IMR-90 (cell line): ENCODE measurements around the gene ADAMTSL2. TPM values are rescaled to one million over a fixed set of nuclear protein-coding genes. Genes with fewer than 3 reads are reported as not detected.

Experiments used
- ATAC-seq: fragments of 200-7000 bp; cut with Tn5 transposase; 2 replicates; pipeline ENCODE4 v1.9.1; 2020; ENCODE audit warnings: low read depth, mild to moderate bottlenecking, moderate library complexity
- BruUV-seq: library from RNA; stranded (reverse); fragments of 400-500 nt; replicated peaks from 2 replicates; lab custom pipeline; 2021; lab: Mats Ljungman, UMichigan
- CTCF ChIA-PET: fragments of 300-600 bp; formaldehyde crosslinking; extraction: SDS; loops from one replicate; lab custom pipeline; 2021; ENCODE audit warnings: antibody characterized with exemption; lab: Yijun Ruan, JAX
- POLR2A ChIA-PET: fragments of 300-600 bp; sonication (Branson Sonifier 250); formaldehyde crosslinking; loops from one replicate; lab custom pipeline; 2022; ENCODE audit warnings: antibody characterized with exemption; ENCODE audit not compliant: unreplicated experiment; lab: Charles Lee
- DNase-seq: peaks from one replicate; pipeline ENCODE4 v3.0.0; 2013
- H2AFZ ChIP-seq: replicated peaks from 2 replicates; pipeline ENCODE3; 2013; ENCODE audit warnings: low read length, mild to moderate bottlenecking; ENCODE audit not compliant: poor library complexity
- H2AK5ac ChIP-seq: 2 replicates; pipeline ENCODE4 v1.6.1; 2013; ENCODE audit warnings: low read depth, low read length, inconsistent platforms
- H2AK9ac ChIP-seq: replicated peaks from 2 replicates; pipeline ENCODE3; 2013; ENCODE audit warnings: mild to moderate bottlenecking, low read depth, low read length, moderate library complexity; ENCODE audit not compliant: poor library complexity
- H2BK120ac ChIP-seq: 2 replicates; pipeline ENCODE4 v1.6.1; 2013; ENCODE audit warnings: low read depth, low read length, inconsistent platforms
- H2BK15ac ChIP-seq: 3 replicates; pipeline ENCODE4 v1.6.1; 2013; ENCODE audit warnings: low read depth, low read length, inconsistent platforms
- H2BK20ac ChIP-seq: 2 replicates; pipeline ENCODE4 v1.6.1; 2013; ENCODE audit warnings: low read depth, mild to moderate bottlenecking, inconsistent platforms, low read length, moderate library complexity
- H2BK5ac ChIP-seq: 2 replicates; pipeline ENCODE4 v1.6.1; 2013; ENCODE audit warnings: mild to moderate bottlenecking, low read depth, low read length, inconsistent platforms; ENCODE audit not compliant: poor library complexity, severe bottlenecking
- H3K14ac ChIP-seq: replicated peaks from 2 replicates; pipeline ENCODE4 v1.6.1; 2013; ENCODE audit warnings: low read depth, low read length, inconsistent platforms
- H3K18ac ChIP-seq: 2 replicates; pipeline ENCODE4 v1.6.1; 2013; ENCODE audit warnings: low read depth, low read length, control low read depth
- H3K23ac ChIP-seq: 2 replicates; pipeline ENCODE4 v1.6.1; 2013; ENCODE audit warnings: low read depth, low read length, inconsistent platforms
- H3K27ac ChIP-seq: 2 replicates; pipeline ENCODE4 v1.5.1; 2013; ENCODE audit warnings: mild to moderate bottlenecking, control low read depth, low read length; ENCODE audit not compliant: insufficient read depth
- H3K27me3 ChIP-seq: 2 replicates; pipeline ENCODE4 v1.6.1; 2013; ENCODE audit warnings: low read length; ENCODE audit not compliant: control insufficient read depth, insufficient read depth
- H3K36me3 ChIP-seq: 2 replicates; pipeline ENCODE4 v1.6.1; 2013; ENCODE audit warnings: low read length, mixed read lengths; ENCODE audit not compliant: control insufficient read depth, insufficient read depth
- H3K4ac ChIP-seq: 2 replicates; pipeline ENCODE4 v1.6.1; 2013; ENCODE audit warnings: low read depth, low read length, inconsistent platforms
- H3K4me1 ChIP-seq: 2 replicates; pipeline ENCODE4 v1.6.1; 2013; ENCODE audit warnings: low read length, mixed read lengths; ENCODE audit not compliant: control insufficient read depth, insufficient read depth
- H3K4me2 ChIP-seq: 2 replicates; pipeline ENCODE4 v1.6.1; 2013; ENCODE audit warnings: low read depth, mild to moderate bottlenecking, control low read depth, low read length, moderate library complexity
- H3K4me3 ChIP-seq: 2 replicates; pipeline ENCODE4 v1.5.1; 2013; ENCODE audit warnings: low read depth, mild to moderate bottlenecking, control low read depth, low read length, moderate library complexity; ENCODE audit not compliant: insufficient read depth
- H3K56ac ChIP-seq: 2 replicates; pipeline ENCODE4 v1.6.1; 2013; ENCODE audit warnings: low read length, inconsistent platforms; ENCODE audit not compliant: insufficient read depth; ENCODE audit errors: extremely low read depth
- H3K79me1 ChIP-seq, 2 experiments: 2 replicates each; pipeline ENCODE4 v1.6.1; 2013; ENCODE audit warnings: low read length in 2 of 2, inconsistent platforms in 1 of 2, low read depth in 1 of 2
- H3K9ac ChIP-seq: 2 replicates; pipeline ENCODE4 v1.6.1; 2013; ENCODE audit warnings: low read depth, low read length, control low read depth
- H3K9me1 ChIP-seq: 2 replicates; pipeline ENCODE4 v1.6.1; 2013; ENCODE audit warnings: low read length, inconsistent platforms; ENCODE audit not compliant: insufficient read depth
- H3K9me3 ChIP-seq: 2 replicates; pipeline ENCODE4 v1.6.1; 2013; ENCODE audit warnings: low read length; ENCODE audit not compliant: control insufficient read depth, insufficient read depth
- H4K20me1 ChIP-seq: 2 replicates; pipeline ENCODE4 v1.6.1; 2013; ENCODE audit warnings: low read length, inconsistent platforms; ENCODE audit not compliant: insufficient read depth
- H4K5ac ChIP-seq: 2 replicates; pipeline ENCODE4 v1.6.1; 2013; ENCODE audit warnings: mild to moderate bottlenecking, low read depth, low read length, control low read depth
- H4K8ac ChIP-seq, 2 experiments: 2 replicates each; pipeline ENCODE4 v1.6.1; 2013; ENCODE audit warnings: low read depth in 2 of 2, low read length in 2 of 2, control low read depth in 1 of 2, inconsistent platforms in 1 of 2
- H4K91ac ChIP-seq: 2 replicates; pipeline ENCODE4 v1.6.1; 2013; ENCODE audit warnings: low read depth, low read length, inconsistent platforms; ENCODE audit not compliant: insufficient read depth
- BHLHE40 ChIP-seq: fragments of 150-350 bp; IDR thresholded peaks from 2 replicates; pipeline ENCODE4 v1.6.1; 2016; ENCODE audit warnings: mild to moderate bottlenecking, low read depth, low read length
- CEBPB ChIP-seq: IDR thresholded peaks from 2 replicates; pipeline ENCODE4 v1.6.1; 2012; ENCODE audit warnings: low read depth, low read length, improper control_type of control experiment
- CHD1 ChIP-seq: IDR thresholded peaks from 2 replicates; pipeline ENCODE4 v1.6.1; 2012; ENCODE audit warnings: low read depth, low read length, improper control_type of control experiment
- FOS ChIP-seq: fragments of 150-350 bp; IDR thresholded peaks from 2 replicates; pipeline ENCODE4 v1.6.1; 2016; ENCODE audit warnings: low read depth, low read length
- MAFK ChIP-seq: IDR thresholded peaks from 2 replicates; pipeline ENCODE4 v1.6.1; 2012; ENCODE audit warnings: low read depth, low read length, improper control_type of control experiment
- MAZ ChIP-seq: IDR thresholded peaks from 2 replicates; pipeline ENCODE4 v1.6.1; 2012; ENCODE audit warnings: low read depth, mild to moderate bottlenecking, low read length, improper control_type of control experiment, moderate library complexity, borderline replicate concordance
- MXI1 ChIP-seq: IDR thresholded peaks from 2 replicates; pipeline ENCODE4 v1.6.1; 2012; ENCODE audit warnings: low read depth, mild to moderate bottlenecking, low read length, moderate library complexity, borderline replicate concordance
- NFE2L2 ChIP-seq: fragments of 150-350 bp; IDR thresholded peaks from 2 replicates; pipeline ENCODE4 v1.6.1; 2016; ENCODE audit warnings: low read depth, mild to moderate bottlenecking, low read length
- POLR2A ChIP-seq: IDR thresholded peaks from 2 replicates; pipeline ENCODE4 v1.6.1; 2012; ENCODE audit warnings: mild to moderate bottlenecking, low read depth, low read length
- RAD21 ChIP-seq: IDR thresholded peaks from 2 replicates; pipeline ENCODE4 v1.6.1; 2012; ENCODE audit warnings: low read length, improper control_type of control experiment
- RCOR1 ChIP-seq: IDR thresholded peaks from 2 replicates; pipeline ENCODE4 v1.6.1; 2012; ENCODE audit warnings: mild to moderate bottlenecking, low read length, improper control_type of control experiment; ENCODE audit not compliant: insufficient replicate concordance
- RFX5 ChIP-seq: IDR thresholded peaks from 2 replicates; pipeline ENCODE4 v1.8.0; 2012; ENCODE audit warnings: low read depth, mild to moderate bottlenecking, low read length, moderate library complexity
- SMC3 ChIP-seq: fragments of 150-350 bp; IDR thresholded peaks from 2 replicates; pipeline ENCODE4 v1.6.1; 2016; ENCODE audit warnings: low read depth, mild to moderate bottlenecking, antibody characterized with exemption, low read length, moderate library complexity
- WGBS, 2 experiments: methylation state at CpG; one replicate each; pipeline versions ENCODE4 v1.1.5 to v1.1.7; 2013; ENCODE audit warnings: missing lambda C conversion rate in 2 of 2; ENCODE audit not compliant: insufficient read length in 1 of 2; ENCODE audit errors: extremely low coverage in 2 of 2; 5-methylcytosine and 5-hydroxymethylcytosine counted together
- dilution Hi-C: fragments of 300-500 bp; cut with HindIII; formaldehyde crosslinking; loops from one replicate; pipeline ENCODE4 v1.14.3; 2018; ENCODE audit warnings: low sequenced_read_pairs; ENCODE audit not compliant: unreplicated experiment
- in situ Hi-C: fragments of 300-500 bp; cut with MboI; formaldehyde crosslinking; loops from 3 replicates; pipeline ENCODE4 v1.14.3; 2019; ENCODE audit warnings: low sequenced_read_pairs, inconsistent platforms, mixed read lengths
- intact Hi-C: fragments of 100-400 bp; cut with micrococcal nuclease; formaldehyde crosslinking; loops from 2 replicates; pipeline ENCODE4 v1.10.0; 2022
- polyA plus RNA-seq, 3 experiments: library from polyadenylated mRNA; depleted of rRNA; stranded (reverse); fragments of >200 nt; gene quantifications; 2 replicates each; pipeline ENCODE4 v1.2.3, GENCODE V29; 2012; ENCODE audit warnings: low replicate concordance in 1 of 3
- total RNA-seq: library from RNA; depleted of rRNA; stranded (reverse); fragments of >200 nt; gene quantifications from 2 replicates; pipeline ENCODE4 v1.2.3, GENCODE V29; 2012
- TF ChIP-seq, protein P1 (sequence below): fragments of 150-350 bp; IDR thresholded peaks from 2 replicates; pipeline ENCODE4 v1.6.1; 2016; ENCODE audit warnings: low read depth, mild to moderate bottlenecking, low read length, moderate library complexity, borderline replicate concordance
- TF ChIP-seq, protein P2 (sequence below): fragments of 150-350 bp; IDR thresholded peaks from 2 replicates; pipeline ENCODE4 v1.6.1; 2017; ENCODE audit warnings: mild to moderate bottlenecking, antibody characterized with exemption, low read length, low read depth
- TF ChIP-seq, protein P3 (sequence below): conservative IDR thresholded peaks from 2 replicates; pipeline ENCODE4 v1.5.1; 2012; ENCODE audit warnings: mild to moderate bottlenecking, low read depth, low read length, improper control_type of control experiment

Gene ADAMTSL2
- total and polyA plus RNA-seq, 2 of the 4 experiments (the other 2 are of a cell fraction) = not detected

DNA sequence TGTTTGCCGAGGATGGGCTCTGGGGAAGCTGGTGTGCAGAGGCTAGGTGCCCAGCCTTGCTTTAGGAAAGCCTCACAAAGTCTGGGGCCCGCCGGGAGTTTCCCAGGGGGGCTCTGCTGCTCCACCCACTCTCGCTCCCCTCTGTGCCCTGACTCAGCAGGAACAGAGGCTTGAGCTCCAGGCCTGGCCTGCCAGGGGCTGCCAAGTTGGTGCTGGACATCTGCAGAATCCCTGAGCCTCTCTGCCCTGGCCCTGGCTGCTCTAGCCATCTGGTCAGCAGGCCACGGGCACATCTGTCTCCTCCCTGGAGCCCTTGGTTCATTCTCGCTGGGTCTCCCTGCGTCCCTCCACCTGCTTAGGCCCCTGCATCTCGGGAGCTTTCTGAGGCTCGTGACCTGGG is 647 bp upstream of the ADAMTSL2 start:
- WGBS, 2 experiments = 45% methylated on average over 5 of the region's 9 CpGs; no CpG with 5 or more reads in 1 of the 2 experiments
- POLR2A ChIA-PET = no interaction called here
- intact Hi-C loops (loop anchor here (1.0 kb wide), 1 partner anchor 192 kb away; no protein-coding TSS in a partner anchor), dilution Hi-C loops (no loop called here), in situ Hi-C loops (loop anchor here (10.0 kb wide), 2 partner anchors 201 to 461 kb away; partner anchors contain the start of genes SARDH and VAV2)
- CTCF ChIA-PET = interaction anchor here (1.1 kb wide), 1 partner anchor 461 kb away, joined by 3 read pairs; no protein-coding TSS in a partner anchor
- Histone ChIP-seq H3K4ac (no peak overlapping the region), H3K9me3 (no peaks in the 10 kb centered on the region), H3K14ac (no peak overlapping the region), H2BK15ac (no peak overlapping the region), H4K8ac (no peak overlapping the region), H3K9ac (no peak overlapping the region), H3K36me3 (no peaks in the 10 kb centered on the region), H2BK5ac (no peak overlapping the region), H3K4me3 (no peak overlapping the region), H2AK9ac (peak overlapping the region; percentile 79), H3K79me1 (no peaks in the 10 kb centered on the region), H3K4me2 (no peak overlapping the region), H3K18ac (no peak overlapping the region), H4K5ac (no peak overlapping the region), H4K20me1 (peaks cover 5% of the 10 kb centered on the region; the same call in 1 of the 2 replicates), H3K4me1 (peaks cover 1% of the 10 kb centered on the region; the same call in 1 of the 2 replicates), H3K56ac (no peak overlapping the region), H2AK5ac (no peak overlapping the region), H3K27me3 (peaks cover 60% of the 10 kb centered on the region), H3K9me1 (no peaks in the 10 kb centered on the region), H2BK20ac (no peak overlapping the region), H4K91ac (no peak overlapping the region), H3K23ac (no peak overlapping the region), H3K27ac (no peak overlapping the region), H2AFZ (peak overlapping the region; percentile 57), H2BK120ac (no peak overlapping the region)
- no peak for DNase-seq
- TF ChIP-seq MAFK = no peak
- no peak for TF ChIP-seq RCOR1
- TF ChIP-seq RAD21 = no peak
- no peak for TF ChIP-seq MAZ
- TF ChIP-seq, protein P1, sequence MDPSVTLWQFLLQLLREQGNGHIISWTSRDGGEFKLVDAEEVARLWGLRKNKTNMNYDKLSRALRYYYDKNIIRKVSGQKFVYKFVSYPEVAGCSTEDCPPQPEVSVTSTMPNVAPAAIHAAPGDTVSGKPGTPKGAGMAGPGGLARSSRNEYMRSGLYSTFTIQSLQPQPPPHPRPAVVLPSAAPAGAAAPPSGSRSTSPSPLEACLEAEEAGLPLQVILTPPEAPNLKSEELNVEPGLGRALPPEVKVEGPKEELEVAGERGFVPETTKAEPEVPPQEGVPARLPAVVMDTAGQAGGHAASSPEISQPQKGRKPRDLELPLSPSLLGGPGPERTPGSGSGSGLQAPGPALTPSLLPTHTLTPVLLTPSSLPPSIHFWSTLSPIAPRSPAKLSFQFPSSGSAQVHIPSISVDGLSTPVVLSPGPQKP = no peak
- no peak for TF ChIP-seq BHLHE40
- TF ChIP-seq, protein P2, sequence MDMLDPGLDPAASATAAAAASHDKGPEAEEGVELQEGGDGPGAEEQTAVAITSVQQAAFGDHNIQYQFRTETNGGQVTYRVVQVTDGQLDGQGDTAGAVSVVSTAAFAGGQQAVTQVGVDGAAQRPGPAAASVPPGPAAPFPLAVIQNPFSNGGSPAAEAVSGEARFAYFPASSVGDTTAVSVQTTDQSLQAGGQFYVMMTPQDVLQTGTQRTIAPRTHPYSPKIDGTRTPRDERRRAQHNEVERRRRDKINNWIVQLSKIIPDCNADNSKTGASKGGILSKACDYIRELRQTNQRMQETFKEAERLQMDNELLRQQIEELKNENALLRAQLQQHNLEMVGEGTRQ = no peak
- TF ChIP-seq NFE2L2 = no peak
- TF ChIP-seq CHD1 = no peak
- TF ChIP-seq POLR2A = no peak
- TF ChIP-seq, protein P3, sequence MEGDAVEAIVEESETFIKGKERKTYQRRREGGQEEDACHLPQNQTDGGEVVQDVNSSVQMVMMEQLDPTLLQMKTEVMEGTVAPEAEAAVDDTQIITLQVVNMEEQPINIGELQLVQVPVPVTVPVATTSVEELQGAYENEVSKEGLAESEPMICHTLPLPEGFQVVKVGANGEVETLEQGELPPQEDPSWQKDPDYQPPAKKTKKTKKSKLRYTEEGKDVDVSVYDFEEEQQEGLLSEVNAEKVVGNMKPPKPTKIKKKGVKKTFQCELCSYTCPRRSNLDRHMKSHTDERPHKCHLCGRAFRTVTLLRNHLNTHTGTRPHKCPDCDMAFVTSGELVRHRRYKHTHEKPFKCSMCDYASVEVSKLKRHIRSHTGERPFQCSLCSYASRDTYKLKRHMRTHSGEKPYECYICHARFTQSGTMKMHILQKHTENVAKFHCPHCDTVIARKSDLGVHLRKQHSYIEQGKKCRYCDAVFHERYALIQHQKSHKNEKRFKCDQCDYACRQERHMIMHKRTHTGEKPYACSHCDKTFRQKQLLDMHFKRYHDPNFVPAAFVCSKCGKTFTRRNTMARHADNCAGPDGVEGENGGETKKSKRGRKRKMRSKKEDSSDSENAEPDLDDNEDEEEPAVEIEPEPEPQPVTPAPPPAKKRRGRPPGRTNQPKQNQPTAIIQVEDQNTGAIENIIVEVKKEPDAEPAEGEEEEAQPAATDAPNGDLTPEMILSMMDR = no peak
- TF ChIP-seq RFX5 = no peak
- TF ChIP-seq FOS = no peak
- no peak for TF ChIP-seq MXI1
- TF ChIP-seq SMC3 = no peak
- TF ChIP-seq CEBPB = no peak
- no peak; the same call in 1 of the 2 replicates for ATAC-seq
- no TSS peak for BruUV-seq
